ENCODE results near the gene GCHFR.
A peak's percentile ranks its signal among the peaks of the same experiment; 100 is the strongest.

The GCHFR gene
- 7.6 to 17.1 reads per million in 2 experiments for total RNA-seq

- peak; percentile 60 for DNase-seq (ENCODE audit: low read depth)
These were observed at the start of gene GCHFR for GRCh38 chr15:40763801-40764628. Gene GCHFR (plus strand): TSS chr15:40764068. CDS start chr15:40764181, 113 bp downstream.

- DNase-seq (ENCODE audit: low read depth), result no peak
These were observed 49.7 kb upstream of the GCHFR start for GRCh38 chr15:40714144-40714543.

- DNase-seq (ENCODE audit: low read depth), result no peak
These were observed 47.7 kb upstream of the GCHFR start for GRCh38 chr15:40716165-40716564.

- no peak for DNase-seq (ENCODE audit: low read depth)
These were observed 42.2 kb upstream of the GCHFR start for GRCh38 chr15:40721701-40722100.

- DNase-seq (ENCODE audit: low read depth), result no peak
These were observed 41.5 kb upstream of the GCHFR start for GRCh38 chr15:40722354-40722753.

GRCh38 chr15:40722934-40723333 is 40.9 kb upstream of the GCHFR start:
- DNase-seq (ENCODE audit: low read depth), result no peak

- no peak for DNase-seq (ENCODE audit: low read depth)
These were observed 39.9 kb upstream of the GCHFR start for GRCh38 chr15:40723919-40724318.

GRCh38 chr15:40731034-40731433 is 32.8 kb upstream of the GCHFR start:
- no peak for DNase-seq (ENCODE audit: low read depth)

- DNase-seq (ENCODE audit: low read depth), result no peak
These were observed 27.3 kb upstream of the GCHFR start for GRCh38 chr15:40736575-40736974.

GRCh38 chr15:40737048-40737447 is 26.8 kb upstream of the GCHFR start:
- no peak for DNase-seq (ENCODE audit: low read depth)

- no peak for DNase-seq (ENCODE audit: low read depth)
These were observed 24.8 kb upstream of the GCHFR start for GRCh38 chr15:40739047-40739446.

GRCh38 chr15:40739854-40740253 is 24.0 kb upstream of the GCHFR start:
- no peak for DNase-seq (ENCODE audit: low read depth)

- DNase-seq (ENCODE audit: low read depth), result no peak
These were observed 20.4 kb upstream of the GCHFR start for GRCh38 chr15:40743485-40743901.

GRCh38 chr15:40743921-40744814 is 19.7 kb upstream of the GCHFR start:
- no peak for DNase-seq (ENCODE audit: low read depth)

- no peak for DNase-seq (ENCODE audit: low read depth)
These were observed 19.1 kb upstream of the GCHFR start for GRCh38 chr15:40744815-40745152.

- no peak for DNase-seq (ENCODE audit: low read depth)
These were observed 16.9 kb upstream of the GCHFR start for GRCh38 chr15:40746916-40747418.

- DNase-seq (ENCODE audit: low read depth), result no peak
These were observed 15.9 kb upstream of the GCHFR start for GRCh38 chr15:40747685-40748631.

- no peak for DNase-seq (ENCODE audit: low read depth)
These were observed 14.7 kb upstream of the GCHFR start for GRCh38 chr15:40749151-40749630.

GRCh38 chr15:40750885-40751284 is 13.0 kb upstream of the GCHFR start:
- no peak for DNase-seq (ENCODE audit: low read depth)

GRCh38 chr15:40751745-40752144 is 12.1 kb upstream of the GCHFR start:
- no peak for DNase-seq (ENCODE audit: low read depth)

GRCh38 chr15:40754574-40754882 is 9.3 kb upstream of the GCHFR start:
- no peak for DNase-seq (ENCODE audit: low read depth)

Data from T follicular helper cell (primary cell).